GM23248 (cell line): Measurements from ENCODE around the gene WNT2B. TPM values are rescaled to one million over a fixed set of nuclear protein-coding genes. Genes with fewer than 3 reads are reported as not detected.

Experiments
- DNase-seq: peaks from one replicate; pipeline ENCODE4 v3.0.0-alpha.2; 2015
- H2AFZ ChIP-seq: fragments of 200-600 bp; sonication (generic); 2 replicates; pipeline ENCODE4 v1.6.1; 2016; ENCODE audit warnings: antibody characterized with exemption
- H3F3A ChIP-seq: fragments of 200-600 bp; sonication (generic); 2 replicates; pipeline ENCODE4 v1.6.1; 2016; ENCODE audit warnings: mild to moderate bottlenecking, antibody characterized with exemption, mixed run types; ENCODE audit not compliant: insufficient read depth
- H3K27ac ChIP-seq: fragments of 200-600 bp; sonication (generic); 2 replicates; pipeline ENCODE4 v1.5.1; 2016; ENCODE audit warnings: mild to moderate bottlenecking
- H3K27me3 ChIP-seq: fragments of 200-600 bp; sonication (generic); replicated peaks from 2 replicates; pipeline ENCODE4 v1.6.1; 2016; ENCODE audit warnings: mild to moderate bottlenecking; ENCODE audit not compliant: insufficient read depth
- H3K36me3 ChIP-seq: fragments of 200-600 bp; sonication (generic); 2 replicates; pipeline ENCODE4 v1.6.1; 2016; ENCODE audit warnings: low read depth, mild to moderate bottlenecking
- H3K4me1 ChIP-seq: fragments of 200-600 bp; sonication (generic); 2 replicates; pipeline ENCODE4 v1.6.1; 2016; ENCODE audit warnings: mild to moderate bottlenecking; ENCODE audit not compliant: insufficient read depth
- H3K4me2 ChIP-seq: fragments of 200-600 bp; sonication (generic); one replicate; pipeline ENCODE4 v1.6.1; 2016; ENCODE audit warnings: mild to moderate bottlenecking; ENCODE audit not compliant: unreplicated experiment
- H3K4me3 ChIP-seq: fragments of 200-600 bp; sonication (generic); 2 replicates; pipeline ENCODE4 v1.5.1; 2016; ENCODE audit warnings: mild to moderate bottlenecking
- H3K79me2 ChIP-seq: fragments of 200-600 bp; sonication (generic); 2 replicates; pipeline ENCODE4 v1.6.1; 2016; ENCODE audit warnings: mild to moderate bottlenecking; ENCODE audit not compliant: insufficient read depth
- H3K9ac ChIP-seq: fragments of 200-600 bp; sonication (generic); 2 replicates; pipeline ENCODE4 v1.6.1; 2016; ENCODE audit warnings: mild to moderate bottlenecking
- H3K9me2 ChIP-seq: fragments of 200-600 bp; sonication (generic); 2 replicates; pipeline ENCODE4 v1.6.1; 2016; ENCODE audit warnings: mixed run types, mild to moderate bottlenecking, moderate library complexity; ENCODE audit not compliant: insufficient read depth
- H3K9me3 ChIP-seq: fragments of 200-600 bp; sonication (generic); one replicate; pipeline ENCODE4 v1.6.1; 2017; ENCODE audit warnings: low read depth
- H4K20me1 ChIP-seq: fragments of 200-600 bp; sonication (generic); 2 replicates; pipeline ENCODE4 v1.6.0; 2016; ENCODE audit not compliant: insufficient read depth
- EZH2 ChIP-seq: fragments of 200-600 bp; sonication (generic); IDR thresholded peaks from 2 replicates; pipeline ENCODE4 v1.6.1; 2018; ENCODE audit warnings: antibody characterized with exemption, mild to moderate bottlenecking; ENCODE audit not compliant: insufficient read depth, poor library complexity, severe bottlenecking
- EZH2phosphoT487 ChIP-seq: fragments of 200-600 bp; sonication (generic); IDR thresholded peaks from 2 replicates; pipeline ENCODE4 v1.6.1; 2018; ENCODE audit warnings: antibody characterized with exemption, moderate library complexity, mild to moderate bottlenecking, low read depth; ENCODE audit not compliant: insufficient read depth
- WGBS, 2 experiments: methylation state at CpG; one replicate each; pipeline ENCODE4 v1.1.6; 2015 to 2017; ENCODE audit warnings: low lambda C conversion rate in 2 of 2, low coverage in 1 of 2; ENCODE audit errors: missing lambda C conversion rate in 2 of 2; 5-methylcytosine and 5-hydroxymethylcytosine counted together
- in situ Hi-C: fragments of 300-500 bp; cut with MboI; formaldehyde crosslinking; loops from 2 replicates; pipeline ENCODE4 v1.15.0; 2020
- polyA plus RNA-seq: library from polyadenylated mRNA; unstranded; fragments of >200 nt; fragmentation: Nextera tagmentation; extraction: Ambion mirVana; gene quantifications from 2 replicates; pipeline ENCODE4 v1.2.1, GENCODE V29; 2016
- total RNA-seq: library from RNA; depleted of rRNA; stranded (reverse); fragments of >200 nt; shearing (Covaris generic); gene quantifications from 2 replicates; pipeline ENCODE4 v1.2.3, GENCODE V29; 2014

The WNT2B gene
- total and polyA plus RNA-seq, 2 experiments from 2014 or later = 0.61 to 2.1 TPM

DNA sequence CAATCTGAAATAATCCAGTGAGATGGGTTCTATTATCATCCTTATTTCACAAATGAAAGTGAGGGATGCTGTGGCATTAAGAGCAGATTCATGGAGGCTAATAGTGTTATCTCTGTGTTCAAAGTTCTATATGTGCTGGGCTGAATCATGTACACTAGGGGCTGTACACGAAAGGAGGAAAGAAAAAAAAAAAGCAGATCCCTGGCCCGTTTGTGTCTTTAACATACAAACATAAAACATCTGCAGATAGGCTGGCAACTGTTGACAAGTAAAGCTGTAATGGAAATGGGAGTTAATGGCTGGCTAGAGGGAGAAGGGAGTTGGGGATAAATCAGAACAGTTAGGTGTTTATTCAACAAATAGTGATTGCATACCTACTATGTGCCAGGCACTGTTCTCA lies 3.1 kb downstream of the WNT2B start:
- TF ChIP-seq EZH2phosphoT487 = no peak
- no peaks in the 10 kb centered on the region for H3K79me2 ChIP-seq
- no peaks in the 10 kb centered on the region for H3K27me3 ChIP-seq
- no peak overlapping the region for H3K4me3 ChIP-seq
- no peak overlapping the region for H3K4me2 ChIP-seq
- in situ Hi-C loops = no loop called here
- no peak overlapping the region for H3K27ac ChIP-seq
- no peaks in the 10 kb centered on the region for H3K9me2 ChIP-seq
- no peaks in the 10 kb centered on the region for H3F3A ChIP-seq
- H4K20me1 ChIP-seq = no peaks in the 10 kb centered on the region
- H3K4me1 ChIP-seq = peaks cover 15% of the 10 kb centered on the region; the same call in 1 of the 2 replicates
- DNase-seq = no peak
- no peak overlapping the region for H3K9ac ChIP-seq
- H3K9me3 ChIP-seq = no peaks in the 10 kb centered on the region
- H3K36me3 ChIP-seq = no peaks in the 10 kb centered on the region
- 50 to 52% methylated on average over 2 of the region's 2 CpGs for WGBS, 2 experiments
- no peak overlapping the region for H2AFZ ChIP-seq

DNA sequence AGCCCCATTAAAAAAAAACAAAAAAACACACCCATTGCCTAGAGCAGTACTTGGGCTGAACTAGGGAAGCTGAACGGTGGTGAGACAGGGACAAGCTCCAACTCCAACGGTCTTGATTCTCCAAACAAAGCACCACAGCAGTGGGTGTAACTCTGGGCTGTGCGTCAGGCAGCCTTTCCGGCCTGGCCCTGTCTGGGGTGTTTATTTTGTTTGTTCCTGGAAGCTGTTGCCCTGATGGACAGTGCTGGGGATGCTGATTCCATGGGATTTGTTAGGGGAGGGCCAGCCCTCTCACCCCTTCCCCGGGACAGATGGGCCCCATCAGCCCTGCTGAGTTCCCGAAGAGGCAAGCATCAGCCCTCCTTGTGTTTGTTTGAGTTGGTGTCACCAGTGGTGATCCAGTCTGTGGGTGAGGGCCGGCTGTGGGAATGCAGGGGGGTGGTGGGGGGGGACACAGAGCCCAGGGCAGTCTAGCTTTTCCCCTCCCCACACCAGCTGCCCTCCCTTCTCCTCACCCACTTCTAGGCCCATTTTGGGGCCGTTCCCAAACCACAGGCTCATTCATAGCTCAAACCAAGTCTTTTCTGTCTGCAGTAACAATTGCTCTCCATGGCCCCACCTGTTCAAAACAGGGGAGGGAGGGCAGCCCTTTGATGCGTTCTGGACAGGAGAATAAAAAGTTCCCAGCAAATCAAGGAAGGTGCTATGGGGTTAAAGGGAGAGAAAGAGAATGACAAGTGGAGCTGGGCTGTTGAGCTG lies 4.5 kb downstream of the WNT2B start:
- 51% methylated on average over 9 of the region's 9 CpGs for WGBS, 2 experiments
- in situ Hi-C loops = no loop called here
- Histone ChIP-seq H3K79me2 (no peaks in the 10 kb centered on the region), H3K4me3 (no peak overlapping the region), H3K27me3 (no peaks in the 10 kb centered on the region), H3K9me2 (no peaks in the 10 kb centered on the region), H3K9ac (no peak overlapping the region), H3K4me2 (no peak overlapping the region), H3K27ac (no peak overlapping the region), H3K36me3 (no peaks in the 10 kb centered on the region), H3K4me1 (peaks cover 9% of the 10 kb centered on the region; the same call in 1 of the 2 replicates), H3K9me3 (no peaks in the 10 kb centered on the region), H4K20me1 (no peaks in the 10 kb centered on the region), H3F3A (no peaks in the 10 kb centered on the region), H2AFZ (no peak overlapping the region)
- TF ChIP-seq EZH2phosphoT487 (no peak), EZH2 (no peak)
- DNase-seq = peak; percentile 34

DNA sequence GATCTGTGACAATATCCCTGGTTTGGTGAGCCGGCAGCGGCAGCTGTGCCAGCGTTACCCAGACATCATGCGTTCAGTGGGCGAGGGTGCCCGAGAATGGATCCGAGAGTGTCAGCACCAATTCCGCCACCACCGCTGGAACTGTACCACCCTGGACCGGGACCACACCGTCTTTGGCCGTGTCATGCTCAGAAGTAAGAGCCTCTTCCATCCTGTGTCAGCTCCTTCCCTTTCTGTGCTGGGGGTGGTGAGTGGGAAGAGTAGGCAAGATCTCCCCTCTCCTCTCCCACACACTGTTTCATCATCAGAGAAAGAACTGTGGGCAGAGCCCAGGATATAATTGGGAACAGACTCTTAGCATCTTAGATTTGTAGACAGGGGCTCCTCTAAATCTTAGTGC lies 6.1 kb downstream of the WNT2B start:
- WGBS, 2 experiments = 94% methylated on average over 12 of the region's 12 CpGs
- peaks cover 8% of the 10 kb centered on the region; the same call in 1 of the 2 replicates for H3K4me1 ChIP-seq
- H3K9ac ChIP-seq = no peak overlapping the region
- H3K27me3 ChIP-seq = no peaks in the 10 kb centered on the region
- no peak overlapping the region for H3K4me3 ChIP-seq
- no peak overlapping the region for H2AFZ ChIP-seq
- no peaks in the 10 kb centered on the region for H4K20me1 ChIP-seq
- H3K79me2 ChIP-seq = no peaks in the 10 kb centered on the region
- no peaks in the 10 kb centered on the region for H3K9me2 ChIP-seq
- H3F3A ChIP-seq = no peaks in the 10 kb centered on the region
- no peaks in the 10 kb centered on the region for H3K36me3 ChIP-seq
- in situ Hi-C loops = no loop called here
- DNase-seq = no peak
- H3K9me3 ChIP-seq = no peaks in the 10 kb centered on the region
- no peak for TF ChIP-seq EZH2
- TF ChIP-seq EZH2phosphoT487 = no peak
- H3K4me2 ChIP-seq = no peak overlapping the region
- no peak overlapping the region for H3K27ac ChIP-seq

DNA sequence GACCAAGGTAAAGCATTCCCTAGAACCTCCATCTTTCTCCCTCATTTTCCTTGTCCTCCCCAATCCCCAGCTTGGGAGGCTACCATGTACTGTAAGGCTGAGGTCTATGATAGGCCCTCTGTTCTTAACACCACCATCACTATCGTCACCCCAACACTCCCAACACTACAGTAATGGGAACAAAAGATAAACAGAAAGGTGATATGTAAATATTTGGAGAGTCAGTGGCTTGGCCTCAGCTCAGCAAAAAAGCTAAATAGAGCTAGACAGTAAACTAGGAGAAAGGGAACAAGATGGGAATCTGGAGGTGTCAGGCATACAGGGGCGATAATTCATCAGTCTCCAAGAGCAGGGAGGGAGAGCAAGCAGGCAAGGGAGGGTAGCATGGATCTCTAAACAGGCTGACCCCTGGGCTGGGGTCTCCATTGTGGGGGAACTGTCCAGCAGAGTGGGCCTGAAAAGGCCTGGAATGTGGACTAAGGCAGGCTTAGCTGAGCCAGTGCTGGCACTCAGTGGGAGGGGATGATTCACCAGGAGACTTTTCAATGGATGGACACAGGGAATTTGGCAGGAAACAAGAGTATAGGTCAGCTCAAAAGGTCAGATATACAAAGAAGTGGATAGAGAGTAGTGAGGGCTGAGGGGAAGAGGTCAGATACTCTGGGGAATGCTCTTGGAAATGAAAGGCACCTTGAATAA lies 6.7 kb downstream of the WNT2B start:
- Histone ChIP-seq H3K36me3 (no peaks in the 10 kb centered on the region), H3K9me3 (no peaks in the 10 kb centered on the region), H3K4me1 (peaks cover 8% of the 10 kb centered on the region; the same call in 1 of the 2 replicates), H3K4me2 (no peak overlapping the region), H3K79me2 (no peaks in the 10 kb centered on the region), H3K4me3 (no peak overlapping the region), H3K27ac (no peak overlapping the region), H3K9ac (no peak overlapping the region), H3F3A (no peaks in the 10 kb centered on the region), H3K27me3 (no peaks in the 10 kb centered on the region), H2AFZ (no peak overlapping the region), H3K9me2 (no peaks in the 10 kb centered on the region), H4K20me1 (no peaks in the 10 kb centered on the region)
- no peak for TF ChIP-seq EZH2
- no peak for TF ChIP-seq EZH2phosphoT487
- peak; percentile 69 for DNase-seq
- in situ Hi-C loops = no loop called here
- WGBS, 2 experiments = 96 to 97% methylated on average over 2 of the region's 2 CpGs
